PC-3 (cell line): Measurements from ENCODE around the gene RNF17.

Experiments used
- CTCF ChIP-seq: fragments of 300-600 bp; sonication (generic); conservative IDR thresholded peaks from 2 replicates; pipeline ENCODE4 v1.5.1; 2017; ENCODE audit warnings: antibody characterized with exemption, low read depth, mild to moderate bottlenecking, low read length
- EZH2 ChIP-seq: fragments of 300-600 bp; sonication (generic); IDR thresholded peaks from one replicate; pipeline ENCODE4 v1.6.1; 2017; ENCODE audit warnings: antibody characterized with exemption, mild to moderate bottlenecking, low read length; ENCODE audit not compliant: unreplicated experiment

- TF ChIP-seq CTCF (no peak), EZH2 (peak; percentile 58)
These were observed 16.5 kb upstream of the RNF17 start for GRCh38 chr13:24747248-24748060.
